ENCODE measurements around the gene SNRPD1.

- TF ChIP-seq CTCF (IDR thresholded peaks at IDR 0.05), result no peak
- TF ChIP-seq POLR2A (IDR thresholded peaks at IDR 0.05), result no peak
- no peak for TF ChIP-seq EP300 (IDR thresholded peaks at IDR 0.05)
- TF ChIP-seq POLR2AphosphoS5 (IDR thresholded peaks at IDR 0.05), result no peak
Observed at GRCh38 chr18:21653361-21653760, 41.2 kb downstream of the SNRPD1 start.

All from upper lobe of left lung (tissue), 4 donors.